Stimulated activated CD4-positive, alpha-beta T cell treated with anti-CD3 and anti-CD28 coated beads, Interleukin-2, amount 100 ng/mL, for 24 hours (primary cell): ENCODE data around the gene AP3B1.
"Not testable (repeated sequence)": the region's sequence is repeated elsewhere in the genome, so short reads cannot be mapped to it uniquely, and the experiment has no call there.

Source experiments
- DNase-seq, 2 donors: peaks; one replicate each; pipeline ENCODE4 v3.0.0-alpha.2; 2020

Gene AP3B1

GRCh38 chr5:78132507-78132906 lies 162.0 kb downstream of the AP3B1 start:
- no peak for DNase-seq

DNA sequence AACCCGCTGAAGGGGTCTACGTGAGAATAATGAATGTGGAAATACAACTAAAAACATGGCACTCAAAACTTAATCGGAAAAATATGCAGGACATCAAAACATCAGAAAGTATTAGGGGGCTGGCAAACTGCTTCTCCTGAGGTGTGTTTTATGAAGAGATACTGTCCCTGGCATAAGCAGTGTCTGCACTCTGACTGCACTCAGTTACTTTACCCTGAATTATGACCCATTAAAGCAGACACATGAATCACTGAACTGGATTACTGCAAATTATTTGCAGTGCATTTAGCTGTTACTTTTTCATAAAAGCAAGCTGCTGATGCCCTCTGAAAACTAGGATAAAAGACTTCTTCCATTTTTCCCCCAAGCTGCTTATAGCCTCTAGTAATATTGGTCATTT lies 164.9 kb downstream of the AP3B1 start:
- no peak for DNase-seq

DNA sequence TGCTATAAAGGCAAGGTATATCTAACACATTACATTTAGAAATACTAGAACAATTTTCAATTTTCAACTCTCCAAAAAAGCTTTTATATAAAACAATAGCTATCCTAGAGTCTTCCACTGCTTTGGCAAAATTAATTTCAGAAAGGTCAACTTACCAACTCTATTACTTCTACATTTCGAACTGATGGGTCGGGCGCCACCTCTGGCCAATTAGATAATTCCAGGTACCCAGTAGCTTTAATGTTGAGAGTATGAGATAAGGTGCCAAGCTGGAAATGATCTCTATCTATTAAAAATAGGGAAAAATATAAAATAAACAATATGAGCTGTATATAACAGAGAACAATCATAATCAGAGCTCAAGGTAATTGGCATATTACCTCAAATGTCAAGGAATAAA lies 166.6 kb downstream of the AP3B1 start:
- DNase-seq, result no peak

GRCh38 chr5:78126536-78126935 lies 168.0 kb downstream of the AP3B1 start:
- no peak for DNase-seq

- no peak for DNase-seq
Observed at GRCh38 chr5:78116167-78116566, 178.3 kb downstream of the AP3B1 start.

DNA sequence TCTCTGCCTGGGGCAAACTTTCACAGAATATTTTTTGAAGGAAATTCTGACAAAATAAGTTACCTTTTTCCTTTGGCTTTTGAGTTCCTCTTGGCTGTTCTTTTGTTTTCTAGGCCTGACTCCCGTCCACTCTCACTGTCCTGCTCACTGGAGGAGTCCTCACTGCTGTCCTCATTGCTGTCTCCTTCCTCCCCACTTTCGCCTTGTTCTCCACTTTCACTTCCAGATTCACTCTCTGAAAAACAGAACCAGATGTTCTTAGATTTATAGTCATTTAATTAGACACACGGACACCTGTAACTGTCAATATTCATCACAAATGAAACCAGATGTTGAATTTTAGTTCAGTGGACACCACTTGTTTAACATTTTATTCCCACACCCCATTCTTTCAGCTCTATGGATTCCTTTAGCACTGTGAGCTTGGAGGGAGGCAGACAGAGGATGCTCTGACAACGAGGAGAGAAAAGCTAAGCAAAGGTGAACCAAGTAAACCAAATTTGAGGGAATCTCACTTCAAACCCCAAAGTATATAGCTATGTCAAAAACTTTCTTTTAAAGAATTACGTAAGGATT lies 180.7 kb downstream of the AP3B1 start:
- no peak for DNase-seq

DNA sequence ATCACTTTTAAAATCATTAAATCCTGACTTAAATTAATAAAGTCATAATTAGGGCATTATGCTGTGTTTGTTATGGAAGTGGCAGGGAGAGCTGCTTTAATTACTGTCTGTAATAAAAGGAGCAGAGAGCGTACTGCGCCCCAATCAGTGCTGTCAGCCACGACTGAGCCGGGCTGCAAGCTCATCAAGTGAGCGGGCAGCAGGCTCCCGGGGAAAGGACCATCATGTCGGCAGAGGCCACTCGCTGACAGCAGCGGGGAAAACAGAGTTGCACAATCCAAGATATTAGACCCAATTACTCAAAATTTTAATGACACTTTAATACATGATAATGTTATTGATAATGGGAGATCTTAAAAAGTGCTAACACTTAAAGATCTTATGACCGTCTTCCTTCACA lies 181.6 kb downstream of the AP3B1 start:
- no peak for DNase-seq

DNA sequence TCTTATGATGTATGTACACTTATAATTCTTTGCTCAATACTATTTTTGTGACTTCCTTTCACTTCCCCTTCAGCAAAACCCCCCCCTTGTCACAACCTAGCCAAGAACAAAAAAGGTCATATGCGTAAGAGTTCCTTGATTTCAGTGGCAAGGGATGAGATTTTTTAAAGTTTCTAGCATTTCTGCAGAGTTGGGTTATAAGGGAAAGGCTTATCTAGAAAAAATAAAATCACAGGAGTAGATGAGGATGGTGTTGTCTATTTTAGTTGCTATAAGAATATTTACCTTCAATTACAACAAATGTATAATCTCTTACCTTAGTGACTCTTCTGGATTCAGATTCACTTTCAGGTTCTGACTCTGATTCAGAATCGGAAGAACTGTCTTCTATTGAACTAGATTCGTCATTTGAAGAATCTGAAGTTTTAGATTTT lies 184.6 kb downstream of the AP3B1 start:
- DNase-seq, result no peak

GRCh38 chr5:78108564-78108963 lies 185.9 kb downstream of the AP3B1 start:
- no peak for DNase-seq

GRCh38 chr5:78103232-78103918 lies 191.1 kb downstream of the AP3B1 start:
- DNase-seq, result no peak

DNA sequence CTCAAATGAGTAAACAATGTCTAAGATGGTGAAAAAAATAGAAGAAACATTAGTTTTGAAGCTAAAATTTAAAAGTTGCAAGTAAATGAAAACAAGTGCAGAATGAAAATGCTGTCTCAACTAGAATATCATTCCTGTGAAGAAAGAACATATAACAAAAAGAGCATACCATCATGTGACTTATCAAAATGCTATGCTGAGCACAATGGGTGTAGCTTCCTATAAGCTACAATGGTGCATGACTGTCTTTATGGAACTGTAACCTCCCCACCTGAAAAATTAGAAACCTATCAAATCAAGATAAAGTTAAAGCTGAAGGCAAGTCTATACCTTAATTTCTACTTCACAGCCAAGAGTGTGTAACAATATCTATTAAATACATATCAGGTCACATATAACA lies 192.0 kb downstream of the AP3B1 start:
- no peak for DNase-seq

- no peak for DNase-seq
Observed at GRCh38 chr5:78095125-78095524, 199.4 kb downstream of the AP3B1 start.

DNA sequence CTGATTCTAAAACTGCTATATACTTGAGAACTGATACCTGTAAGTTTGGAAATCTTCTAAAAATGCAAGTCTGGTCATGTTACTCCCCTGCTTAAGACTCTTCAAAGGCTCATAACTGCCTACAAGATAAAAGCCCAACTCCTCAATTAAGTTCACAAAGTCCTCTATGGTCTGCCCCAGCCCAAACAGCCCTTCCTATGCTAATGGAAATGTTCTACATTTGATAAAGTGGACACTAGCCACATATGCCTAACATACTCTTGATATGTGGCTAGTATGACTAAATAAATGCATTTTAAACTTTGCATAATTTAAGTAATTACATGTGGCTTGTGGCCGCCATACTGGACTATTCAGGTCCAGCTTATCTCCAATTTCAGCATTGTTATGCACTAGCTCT lies 204.5 kb downstream of the AP3B1 start:
- DNase-seq, result no peak

- no peak for DNase-seq
Observed at GRCh38 chr5:78078858-78079257, 215.6 kb downstream of the AP3B1 start.

- no peak for DNase-seq
Observed at GRCh38 chr5:78077369-78078068, 217.0 kb downstream of the AP3B1 start.

- no peak for DNase-seq
Observed at GRCh38 chr5:78076351-78076750, 218.1 kb downstream of the AP3B1 start.

GRCh38 chr5:78075301-78075700 lies 219.2 kb downstream of the AP3B1 start:
- DNase-seq, result no peak

- not testable (repeated sequence) for DNase-seq
Observed at GRCh38 chr5:78070691-78071090, 223.8 kb downstream of the AP3B1 start.

- not testable (repeated sequence) for DNase-seq
Observed at GRCh38 chr5:78067581-78067980, 226.9 kb downstream of the AP3B1 start.

DNA sequence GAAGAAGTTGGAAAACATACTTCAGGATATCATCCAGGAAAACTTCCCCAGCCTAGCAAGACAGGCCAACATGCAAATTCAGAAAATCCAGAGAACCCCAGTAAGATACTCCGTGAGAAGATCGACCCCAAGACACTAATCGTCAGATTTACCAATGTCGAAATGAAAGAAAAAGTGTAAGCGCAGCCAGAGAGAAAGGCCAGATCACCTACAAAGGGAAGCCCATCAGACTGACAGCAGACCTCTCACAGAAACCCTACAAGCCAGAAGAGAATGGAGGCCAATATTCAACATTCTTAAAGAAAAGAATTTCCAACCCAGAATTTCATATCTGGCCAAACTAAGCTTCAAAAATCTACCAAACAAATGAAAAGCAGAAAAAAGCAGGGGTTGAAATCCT lies 227.8 kb downstream of the AP3B1 start:
- not testable (repeated sequence) for DNase-seq

DNA sequence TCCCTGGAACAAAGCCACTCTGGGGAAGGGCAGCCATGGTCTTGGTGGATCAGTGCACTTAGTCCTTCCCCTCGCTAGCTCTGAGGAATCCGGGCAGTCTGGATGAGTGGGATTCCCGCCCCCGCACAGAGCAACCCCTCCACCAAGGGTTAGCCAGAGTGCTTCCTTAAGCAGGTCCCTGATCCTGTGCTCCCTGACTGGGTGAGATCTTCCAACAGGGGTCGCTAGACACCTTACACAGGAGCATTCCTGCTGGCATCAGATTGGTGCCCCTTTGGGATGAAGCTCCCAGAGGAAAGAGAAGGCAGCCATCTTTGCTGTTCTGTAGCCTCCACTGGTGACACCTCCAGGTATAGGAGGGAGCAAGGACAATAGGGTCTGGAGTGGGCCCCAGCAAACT lies 228.8 kb downstream of the AP3B1 start:
- DNase-seq, result no peak

- no peak for DNase-seq
Observed at GRCh38 chr5:78064941-78065472, 229.5 kb downstream of the AP3B1 start.

DNA sequence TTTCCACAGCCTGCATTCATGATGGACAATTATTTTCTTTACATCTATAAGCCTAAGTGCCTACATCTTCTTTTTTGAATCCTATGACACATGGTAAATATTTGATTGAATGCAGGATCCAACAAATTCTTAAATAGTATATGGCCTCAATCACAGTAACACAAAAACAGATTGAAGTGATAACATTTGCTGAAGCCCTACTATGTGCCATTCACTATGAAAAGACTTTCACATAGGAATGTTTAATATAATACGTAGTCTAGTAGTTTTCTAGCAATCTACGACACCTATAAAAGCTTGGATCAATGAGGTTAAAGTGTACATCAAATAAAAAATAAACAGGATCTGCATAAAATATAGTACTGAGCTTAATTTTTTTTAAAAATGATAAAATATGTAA lies 231.0 kb downstream of the AP3B1 start:
- DNase-seq, result no peak

DNA sequence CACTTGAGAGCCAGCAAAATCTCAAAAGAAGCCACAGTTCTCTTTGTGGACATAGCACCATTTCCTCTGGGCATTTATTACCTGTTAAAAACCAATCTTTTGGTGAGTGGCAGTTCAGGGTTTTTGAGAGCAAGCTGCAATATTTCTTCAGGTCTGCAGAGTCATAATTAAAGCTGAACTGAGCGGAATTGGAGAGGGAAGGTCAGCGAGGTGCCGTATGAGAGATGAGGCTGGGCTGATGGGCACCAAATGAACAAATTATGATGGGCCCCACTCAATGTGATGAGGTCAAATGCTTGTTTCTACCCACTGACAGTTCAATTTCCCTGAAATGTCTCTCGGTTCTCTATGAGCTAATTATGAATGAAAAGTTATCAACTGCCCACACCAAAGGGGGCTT lies 231.9 kb downstream of the AP3B1 start:
- no peak for DNase-seq
